H9 (cell line): ENCODE results near the gene PLS1. TPM values are rescaled to one million over a fixed set of nuclear protein-coding genes. Genes with fewer than 3 reads are reported as not detected.
"Not testable (repeated sequence)": the region's sequence is repeated elsewhere in the genome, so short reads cannot be mapped to it uniquely, and the experiment has no call there.

Experiments used
- DNase-seq: peaks from one replicate; pipeline ENCODE4 v3.0.0-alpha.2; 2017
- H2AFZ ChIP-seq: one replicate; pipeline ENCODE4 v1.6.1; 2013; ENCODE audit warnings: mild to moderate bottlenecking, low read length, control low read depth, moderate library complexity
- H2AK5ac ChIP-seq: 2 replicates; pipeline ENCODE4 v1.6.1; 2013; ENCODE audit warnings: low read length, control low read depth, mixed read lengths; ENCODE audit not compliant: insufficient read length
- H2BK120ac ChIP-seq: one replicate; pipeline ENCODE4 v1.6.1; 2013; ENCODE audit warnings: low read depth, mild to moderate bottlenecking, low read length, control low read depth, inconsistent platforms; ENCODE audit not compliant: poor library complexity, severe bottlenecking
- H2BK12ac ChIP-seq: 2 replicates; pipeline ENCODE4 v1.6.1; 2013; ENCODE audit warnings: low read length, control low read depth, mixed read lengths, low read depth; ENCODE audit not compliant: insufficient read length
- H2BK15ac ChIP-seq: 2 replicates; pipeline ENCODE4 v1.6.1; 2013; ENCODE audit warnings: low read depth, low read length, control low read depth
- H2BK20ac ChIP-seq: one replicate; pipeline ENCODE4 v1.6.1; 2013; ENCODE audit warnings: low read depth, mild to moderate bottlenecking, low read length, control low read depth, inconsistent platforms; ENCODE audit not compliant: poor library complexity, severe bottlenecking
- H2BK5ac ChIP-seq: 2 replicates; pipeline ENCODE4 v1.6.1; 2013; ENCODE audit warnings: low read length, control low read depth, mixed read lengths; ENCODE audit not compliant: insufficient read length
- H3K14ac ChIP-seq: 2 replicates; pipeline ENCODE4 v1.6.1; 2013; ENCODE audit warnings: low read length, control low read depth; ENCODE audit not compliant: insufficient read depth
- H3K18ac ChIP-seq: 2 replicates; pipeline ENCODE4 v1.6.1; 2013; ENCODE audit warnings: low read depth, mild to moderate bottlenecking, mixed read lengths, low read length, control low read depth; ENCODE audit not compliant: insufficient read length
- H3K23ac ChIP-seq: 2 replicates; pipeline ENCODE4 v1.6.1; 2013; ENCODE audit warnings: low read length, control low read depth, mixed read lengths, low read depth; ENCODE audit not compliant: insufficient read length
- H3K23me2 ChIP-seq: 2 replicates; pipeline ENCODE4 v1.6.1; 2013; ENCODE audit warnings: low read depth, mild to moderate bottlenecking, mixed read lengths, low read length, control low read depth; ENCODE audit not compliant: insufficient read length, poor library complexity, severe bottlenecking
- H3K27ac ChIP-seq: 2 replicates; pipeline ENCODE4 v1.5.1; 2013; ENCODE audit warnings: low read length, control low read depth, mixed read lengths, low read depth; ENCODE audit not compliant: insufficient read length
- H3K27me3 ChIP-seq: 2 replicates; pipeline ENCODE4 v1.6.1; 2013; ENCODE audit warnings: low read length, control low read depth, inconsistent platforms; ENCODE audit not compliant: insufficient read depth
- H3K4ac ChIP-seq: 2 replicates; pipeline ENCODE4 v1.6.1; 2013; ENCODE audit warnings: low read depth, mild to moderate bottlenecking, control low read depth, inconsistent platforms, low read length, moderate library complexity
- H3K4me1 ChIP-seq: 2 replicates; pipeline ENCODE4 v1.6.1; 2013; ENCODE audit warnings: low read length, control low read depth, inconsistent platforms; ENCODE audit not compliant: insufficient read depth
- H3K4me2 ChIP-seq: 2 replicates; pipeline ENCODE4 v1.6.1; 2013; ENCODE audit warnings: low read length, control low read depth, mixed read lengths; ENCODE audit not compliant: insufficient read length, insufficient read depth
- H3K56ac ChIP-seq: 2 replicates; pipeline ENCODE4 v1.6.1; 2013; ENCODE audit warnings: low read depth, mild to moderate bottlenecking, mixed read lengths, low read length, control low read depth; ENCODE audit not compliant: insufficient read length
- H3K79me1 ChIP-seq: 2 replicates; pipeline ENCODE4 v1.6.1; 2013; ENCODE audit warnings: low read depth, mild to moderate bottlenecking, moderate library complexity, low read length, control low read depth, inconsistent platforms; ENCODE audit not compliant: insufficient read depth, poor library complexity, severe bottlenecking
- H3K79me2 ChIP-seq: 2 replicates; pipeline ENCODE4 v1.6.1; 2013; ENCODE audit warnings: low read length, control low read depth, inconsistent platforms; ENCODE audit not compliant: insufficient read depth
- H3K9ac ChIP-seq: 2 replicates; pipeline ENCODE4 v1.6.1; 2013; ENCODE audit warnings: low read length, control low read depth, mixed read lengths; ENCODE audit not compliant: insufficient read length; ENCODE audit errors: extremely low read depth
- H3K9me3 ChIP-seq: one replicate; pipeline ENCODE4 v1.6.1; 2013; ENCODE audit warnings: low read depth, low read length, inconsistent platforms; ENCODE audit not compliant: control insufficient read depth
- H3T11ph ChIP-seq: one replicate; pipeline ENCODE4 v1.6.1; 2013; ENCODE audit warnings: mild to moderate bottlenecking, low read length, control low read depth, inconsistent platforms
- H4K20me1 ChIP-seq: one replicate; pipeline ENCODE4 v1.6.1; 2013; ENCODE audit not compliant: control insufficient read depth, insufficient read length, insufficient read depth
- H4K5ac ChIP-seq: 2 replicates; pipeline ENCODE4 v1.6.1; 2013; ENCODE audit warnings: low read depth, mild to moderate bottlenecking, mixed read lengths, low read length, control low read depth; ENCODE audit not compliant: insufficient read length
- H4K8ac ChIP-seq: replicated peaks from 2 replicates; pipeline ENCODE4 v1.6.1; 2013; ENCODE audit warnings: low read length, control low read depth, mixed read lengths, low read depth; ENCODE audit not compliant: insufficient read length
- H4K91ac ChIP-seq: 2 replicates; pipeline ENCODE4 v1.6.1; 2013; ENCODE audit warnings: low read depth, mild to moderate bottlenecking, moderate library complexity, mixed read lengths, low read length, control low read depth; ENCODE audit not compliant: insufficient read length
- H3K27ac Mint-ChIP-seq, 3 experiments: 2 replicates in 2 of 3; 3 replicates in 1 of 3; pipeline ENCODE4 v1.8.0; 2020 to 2021; ENCODE audit warnings: mixed read lengths in 3 of 3, mild to moderate bottlenecking in 1 of 3, moderate library complexity in 1 of 3
- H3K27me3 Mint-ChIP-seq: 2 replicates; pipeline ENCODE4 v1.8.0; 2021; ENCODE audit warnings: low read depth, mild to moderate bottlenecking, moderate library complexity, mixed read lengths
- H3K36me3 Mint-ChIP-seq, 3 experiments: 2 replicates in 2 of 3; 3 replicates in 1 of 3; pipeline ENCODE4 v1.8.0; 2020 to 2021; ENCODE audit warnings: low read depth in 3 of 3, mixed read lengths in 3 of 3; ENCODE audit not compliant: insufficient read depth in 1 of 3
- H3K4me1 Mint-ChIP-seq, 2 experiments: 2 replicates each; pipeline ENCODE4 v1.8.0; 2020; ENCODE audit warnings: mixed read lengths in 2 of 2
- H3K4me3 Mint-ChIP-seq, 2 experiments: 2 replicates in 1 of 2; 3 replicates in 1 of 2; pipeline ENCODE4 v1.8.0; 2020 to 2021; ENCODE audit warnings: mild to moderate bottlenecking in 2 of 2, mixed read lengths in 2 of 2, moderate library complexity in 1 of 2
- H3K9me3 Mint-ChIP-seq, 2 experiments: 2 replicates in 1 of 2; 3 replicates in 1 of 2; pipeline ENCODE4 v1.8.0; 2020; ENCODE audit warnings: mild to moderate bottlenecking in 2 of 2, mixed read lengths in 2 of 2, moderate library complexity in 1 of 2
- WGBS: extraction: QIAGEN DNeasy Blood & Tissue Kit; methylation state at CpG from one replicate; pipeline ENCODE4 v1.1.7; 2013; ENCODE audit warnings: missing lambda C conversion rate, low lambda C conversion rate, mixed read lengths; ENCODE audit not compliant: insufficient read length; ENCODE audit errors: extremely low coverage; 5-methylcytosine and 5-hydroxymethylcytosine counted together
- total RNA-seq: library from RNA; stranded (reverse); gene quantifications from 2 replicates; pipeline ENCODE4 v1.2.1, GENCODE V29; 2021
- TF ChIP-seq, protein P1 (sequence below): fragments of 200-600 bp; sonication (generic); conservative IDR thresholded peaks from 3 replicates; pipeline ENCODE4 v1.8.0; 2021; ENCODE audit warnings: antibody characterized with exemption, mild to moderate bottlenecking

PLS1 gene
- total RNA-seq, 1 experiment from 2014 or later, result 20.4 TPM

DNA sequence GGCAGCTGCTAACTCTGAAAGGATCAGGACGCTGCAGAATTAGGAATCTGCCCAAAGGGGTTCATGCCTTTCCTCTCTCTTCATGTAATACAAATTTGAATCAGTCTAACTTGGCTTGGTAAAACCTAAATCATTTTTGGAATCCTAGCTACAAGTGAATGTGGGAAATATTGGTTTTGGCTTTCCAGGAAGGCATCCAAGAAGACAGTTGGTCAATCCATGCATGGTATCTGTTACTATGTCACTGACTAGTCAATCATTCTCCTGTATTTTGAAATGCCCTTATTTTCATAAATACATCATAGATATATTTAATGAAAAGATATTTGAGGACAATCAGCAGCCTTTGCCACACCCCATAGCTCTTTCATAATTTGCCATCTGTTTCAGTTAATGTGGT, 7.5 kb upstream of the PLS1 start:
- H3K56ac ChIP-seq, result no peak overlapping the region
- Mint-ChIP-seq H3K27ac (no peak overlapping the region; a peak in 1 of 7 replicates), H3K4me1 (peaks cover 0 to 2% of the 10 kb centered on the region in 2 experiments; a peak in 2 of 4 replicates), H3K27me3 (peaks cover 2% of the 10 kb centered on the region; the same call in 1 of the 2 replicates), H3K36me3 (no peaks in the 10 kb centered on the region), H3K9me3 (no peaks in the 10 kb centered on the region), H3K4me3 (no peak overlapping the region)
- no peak overlapping the region for H2BK15ac ChIP-seq
- no peak overlapping the region for H3K9ac ChIP-seq
- no peak overlapping the region for H3K14ac ChIP-seq
- H3K79me1 ChIP-seq, result no peaks in the 10 kb centered on the region
- no peak overlapping the region for H3K27ac ChIP-seq
- H3K79me2 ChIP-seq, result no peaks in the 10 kb centered on the region
- no peaks in the 10 kb centered on the region for H3K4me1 ChIP-seq
- no peak overlapping the region for H2BK20ac ChIP-seq
- no peak overlapping the region for H2BK5ac ChIP-seq
- no peak overlapping the region for H3K4ac ChIP-seq
- H2BK12ac ChIP-seq, result no peak overlapping the region
- no peak overlapping the region for H2BK120ac ChIP-seq
- no peak overlapping the region for H4K8ac ChIP-seq
- H2AK5ac ChIP-seq, result no peak overlapping the region
- H3K18ac ChIP-seq, result no peak overlapping the region
- H3K23ac ChIP-seq, result no peak overlapping the region
- WGBS, result no CpG with 5 or more reads among the region's 1 CpG
- H3T11ph ChIP-seq, result no peak overlapping the region
- H3K27me3 ChIP-seq, result no peaks in the 10 kb centered on the region
- TF ChIP-seq, protein P1, sequence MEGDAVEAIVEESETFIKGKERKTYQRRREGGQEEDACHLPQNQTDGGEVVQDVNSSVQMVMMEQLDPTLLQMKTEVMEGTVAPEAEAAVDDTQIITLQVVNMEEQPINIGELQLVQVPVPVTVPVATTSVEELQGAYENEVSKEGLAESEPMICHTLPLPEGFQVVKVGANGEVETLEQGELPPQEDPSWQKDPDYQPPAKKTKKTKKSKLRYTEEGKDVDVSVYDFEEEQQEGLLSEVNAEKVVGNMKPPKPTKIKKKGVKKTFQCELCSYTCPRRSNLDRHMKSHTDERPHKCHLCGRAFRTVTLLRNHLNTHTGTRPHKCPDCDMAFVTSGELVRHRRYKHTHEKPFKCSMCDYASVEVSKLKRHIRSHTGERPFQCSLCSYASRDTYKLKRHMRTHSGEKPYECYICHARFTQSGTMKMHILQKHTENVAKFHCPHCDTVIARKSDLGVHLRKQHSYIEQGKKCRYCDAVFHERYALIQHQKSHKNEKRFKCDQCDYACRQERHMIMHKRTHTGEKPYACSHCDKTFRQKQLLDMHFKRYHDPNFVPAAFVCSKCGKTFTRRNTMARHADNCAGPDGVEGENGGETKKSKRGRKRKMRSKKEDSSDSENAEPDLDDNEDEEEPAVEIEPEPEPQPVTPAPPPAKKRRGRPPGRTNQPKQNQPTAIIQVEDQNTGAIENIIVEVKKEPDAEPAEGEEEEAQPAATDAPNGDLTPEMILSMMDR, result no peak
- H2AFZ ChIP-seq, result no peak overlapping the region
- no peak for DNase-seq
- H4K5ac ChIP-seq, result no peak overlapping the region
- no peaks in the 10 kb centered on the region for H3K23me2 ChIP-seq
- no peaks in the 10 kb centered on the region for H3K9me3 ChIP-seq
- H4K91ac ChIP-seq, result no peak overlapping the region
- H4K20me1 ChIP-seq, result no peaks in the 10 kb centered on the region
- H3K4me2 ChIP-seq, result no peak overlapping the region

DNA sequence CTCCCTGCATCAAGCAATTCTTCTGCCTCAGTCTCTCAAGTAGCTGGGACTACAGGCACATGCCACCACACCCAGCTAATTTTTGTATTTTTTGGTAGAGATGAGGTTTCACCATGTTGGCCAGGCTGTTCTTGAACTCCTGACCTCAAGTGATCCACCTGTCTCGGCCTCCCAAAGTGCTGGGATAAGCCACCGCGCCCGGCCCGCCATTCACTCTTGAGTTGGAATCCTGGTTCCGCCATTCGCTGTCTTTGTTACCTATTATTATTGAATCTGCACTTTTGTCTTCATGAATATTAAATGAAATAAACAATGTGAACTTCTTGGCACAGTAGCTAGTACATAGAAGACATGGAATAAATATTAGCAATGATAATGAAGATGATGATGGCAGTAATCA, 3.9 kb upstream of the PLS1 start:
- not testable (repeated sequence) for H3K4me1 ChIP-seq, H3K27me3 ChIP-seq, H2BK12ac ChIP-seq, H3K9me3 ChIP-seq, H2AFZ ChIP-seq, H2BK20ac ChIP-seq, H2BK15ac ChIP-seq, H3K79me1 ChIP-seq, H3K4ac ChIP-seq, H2BK5ac ChIP-seq, H3T11ph ChIP-seq, H3K36me3 Mint-ChIP-seq, H3K4me2 ChIP-seq, H4K20me1 ChIP-seq, H3K9me3 Mint-ChIP-seq, H3K23ac ChIP-seq, DNase-seq, H3K23me2 ChIP-seq, H3K56ac ChIP-seq, H3K18ac ChIP-seq, H3K9ac ChIP-seq, H3K79me2 ChIP-seq, H2AK5ac ChIP-seq, H4K5ac ChIP-seq, H4K8ac ChIP-seq, H4K91ac ChIP-seq, H3K4me3 Mint-ChIP-seq, H3K27ac Mint-ChIP-seq, H3K27ac ChIP-seq, H3K14ac ChIP-seq, H3K27me3 Mint-ChIP-seq, H2BK120ac ChIP-seq
- WGBS, result no CpG with 5 or more reads among the region's 7 CpGs
- peaks cover 8 to 11% of the 10 kb centered on the region in 2 experiments for H3K4me1 Mint-ChIP-seq
